KMS-11 (cell line): Measurements from ENCODE around the gene PTGER2.

ENCODE experiments used
- H2AFZ ChIP-seq: fragments of 200-600 bp; sonication (generic); 2 replicates; pipeline ENCODE4 v1.6.1; 2016; ENCODE audit warnings: antibody characterized with exemption, mixed run types, low read depth
- H3K27ac ChIP-seq: fragments of 200-600 bp; sonication (generic); 2 replicates; pipeline ENCODE4 v1.6.1; 2016; ENCODE audit warnings: mild to moderate bottlenecking, mixed run types
- H3K27me3 ChIP-seq: fragments of 200-600 bp; sonication (generic); 2 replicates; pipeline ENCODE4 v1.6.1; 2017; ENCODE audit warnings: mild to moderate bottlenecking, low read depth, mixed run types, moderate library complexity; ENCODE audit not compliant: insufficient read depth
- H3K36me3 ChIP-seq: fragments of 200-600 bp; sonication (generic); 2 replicates; pipeline ENCODE4 v1.6.1; 2017; ENCODE audit warnings: mild to moderate bottlenecking, mixed run types; ENCODE audit not compliant: insufficient read depth
- H3K4me1 ChIP-seq: fragments of 200-600 bp; sonication (generic); 2 replicates; pipeline ENCODE4 v1.6.1; 2016; ENCODE audit warnings: mild to moderate bottlenecking, low read depth, mixed run types; ENCODE audit not compliant: poor library complexity, severe bottlenecking
- H3K4me2 ChIP-seq: fragments of 200-600 bp; sonication (generic); 2 replicates; pipeline ENCODE4 v1.7.0; 2016; ENCODE audit warnings: mild to moderate bottlenecking, mixed run types
- H3K4me3 ChIP-seq: fragments of 200-600 bp; sonication (generic); IDR thresholded peaks from 2 replicates; pipeline ENCODE4 v1.6.1; 2017; ENCODE audit warnings: low read depth, low read length, mixed read lengths; ENCODE audit not compliant: insufficient read depth
- H3K79me2 ChIP-seq: fragments of 200-600 bp; sonication (generic); 2 replicates; pipeline ENCODE4 v1.6.1; 2016; ENCODE audit warnings: low read depth, mixed run types; ENCODE audit not compliant: insufficient read depth
- H3K9ac ChIP-seq: fragments of 200-600 bp; sonication (generic); 2 replicates; pipeline ENCODE4 v1.6.1; 2016; ENCODE audit warnings: mild to moderate bottlenecking, mixed run types
- H4K20me1 ChIP-seq: fragments of 200-600 bp; sonication (generic); 2 replicates; pipeline ENCODE4 v1.6.1; 2016; ENCODE audit warnings: mild to moderate bottlenecking, mixed run types; ENCODE audit not compliant: insufficient read depth
- TF ChIP-seq, protein P1 (sequence below): fragments of 200-600 bp; sonication (generic); conservative IDR thresholded peaks from 2 replicates; pipeline ENCODE4 v1.6.1; 2017; ENCODE audit warnings: low read depth, mild to moderate bottlenecking, antibody characterized with exemption, low read length, moderate library complexity, mixed read lengths

Gene PTGER2

DNA sequence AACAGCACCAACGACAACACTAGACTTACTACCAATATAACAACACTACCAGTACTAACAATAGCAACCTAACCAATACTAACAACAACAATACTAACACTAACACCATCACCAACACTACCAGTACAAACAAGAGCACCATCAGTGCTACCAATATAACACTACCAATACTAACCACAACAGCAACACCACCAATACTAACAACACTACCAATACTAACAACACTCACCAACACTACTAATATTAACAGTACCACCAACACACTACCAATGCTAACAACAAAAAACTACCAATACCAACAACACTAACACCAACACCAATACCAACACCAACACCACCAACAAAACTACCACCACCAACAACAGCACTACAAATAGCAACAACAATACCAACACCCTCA lies 25.1 kb downstream of the PTGER2 start:
- H3K9ac ChIP-seq, result no peak overlapping the region

DNA sequence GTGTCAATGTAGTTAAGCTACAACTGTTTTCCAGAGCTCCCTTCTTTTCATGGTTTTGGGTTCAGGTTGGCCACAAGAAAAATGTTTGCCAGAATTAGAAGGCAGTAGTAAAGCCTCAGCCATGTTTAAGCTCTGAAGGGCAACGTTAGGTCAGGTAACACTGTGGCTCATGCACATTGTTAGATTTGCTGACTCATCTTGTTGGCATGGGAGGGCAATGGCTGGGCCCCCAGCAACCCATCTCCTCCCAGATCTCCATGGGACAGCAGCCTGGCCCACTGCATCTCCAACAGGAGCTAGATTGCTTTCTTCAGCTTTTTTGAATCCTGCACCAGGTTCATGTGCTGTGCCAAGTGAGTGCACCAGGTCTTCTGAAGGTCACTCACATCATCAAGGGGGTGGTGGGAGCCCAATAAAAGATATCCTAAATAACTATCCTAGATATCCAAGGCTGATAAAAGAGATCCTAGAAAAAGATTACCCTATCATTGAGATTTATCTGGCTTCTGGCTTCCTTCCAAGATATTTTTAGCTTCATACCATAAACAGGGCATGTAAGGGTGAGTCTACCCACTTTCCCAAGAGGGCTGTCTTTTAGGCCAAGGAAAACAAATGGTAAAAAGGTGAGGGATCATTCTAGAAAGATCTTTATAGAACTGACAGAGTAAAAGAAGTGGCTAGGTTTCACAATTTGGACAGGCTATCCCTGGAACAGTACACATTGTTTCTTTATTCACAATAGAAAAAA lies 28.9 kb downstream of the PTGER2 start:
- Histone ChIP-seq H4K20me1 (no peaks in the 10 kb centered on the region), H2AFZ (no peak overlapping the region), H3K9ac (no peak overlapping the region), H3K27ac (no peak overlapping the region), H3K36me3 (no peaks in the 10 kb centered on the region), H3K4me2 (no peak overlapping the region), H3K79me2 (no peaks in the 10 kb centered on the region), H3K4me1 (no peaks in the 10 kb centered on the region), H3K27me3 (no peaks in the 10 kb centered on the region), H3K4me3 (no peak overlapping the region)
- TF ChIP-seq, protein P1, sequence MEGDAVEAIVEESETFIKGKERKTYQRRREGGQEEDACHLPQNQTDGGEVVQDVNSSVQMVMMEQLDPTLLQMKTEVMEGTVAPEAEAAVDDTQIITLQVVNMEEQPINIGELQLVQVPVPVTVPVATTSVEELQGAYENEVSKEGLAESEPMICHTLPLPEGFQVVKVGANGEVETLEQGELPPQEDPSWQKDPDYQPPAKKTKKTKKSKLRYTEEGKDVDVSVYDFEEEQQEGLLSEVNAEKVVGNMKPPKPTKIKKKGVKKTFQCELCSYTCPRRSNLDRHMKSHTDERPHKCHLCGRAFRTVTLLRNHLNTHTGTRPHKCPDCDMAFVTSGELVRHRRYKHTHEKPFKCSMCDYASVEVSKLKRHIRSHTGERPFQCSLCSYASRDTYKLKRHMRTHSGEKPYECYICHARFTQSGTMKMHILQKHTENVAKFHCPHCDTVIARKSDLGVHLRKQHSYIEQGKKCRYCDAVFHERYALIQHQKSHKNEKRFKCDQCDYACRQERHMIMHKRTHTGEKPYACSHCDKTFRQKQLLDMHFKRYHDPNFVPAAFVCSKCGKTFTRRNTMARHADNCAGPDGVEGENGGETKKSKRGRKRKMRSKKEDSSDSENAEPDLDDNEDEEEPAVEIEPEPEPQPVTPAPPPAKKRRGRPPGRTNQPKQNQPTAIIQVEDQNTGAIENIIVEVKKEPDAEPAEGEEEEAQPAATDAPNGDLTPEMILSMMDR, result no peak

More for the DNA sequence above, 25.1 kb downstream of the PTGER2 start:
- no peaks in the 10 kb centered on the region for H3K79me2 ChIP-seq
- H3K27me3 ChIP-seq, result no peaks in the 10 kb centered on the region
- TF ChIP-seq, protein P1, result no peak
- no peak overlapping the region for H2AFZ ChIP-seq
- H3K27ac ChIP-seq, result no peak overlapping the region
- no peaks in the 10 kb centered on the region for H3K4me1 ChIP-seq
- H3K4me2 ChIP-seq, result no peak overlapping the region
- H4K20me1 ChIP-seq, result no peaks in the 10 kb centered on the region
- H3K36me3 ChIP-seq, result no peaks in the 10 kb centered on the region
- no peak overlapping the region for H3K4me3 ChIP-seq

DNA sequence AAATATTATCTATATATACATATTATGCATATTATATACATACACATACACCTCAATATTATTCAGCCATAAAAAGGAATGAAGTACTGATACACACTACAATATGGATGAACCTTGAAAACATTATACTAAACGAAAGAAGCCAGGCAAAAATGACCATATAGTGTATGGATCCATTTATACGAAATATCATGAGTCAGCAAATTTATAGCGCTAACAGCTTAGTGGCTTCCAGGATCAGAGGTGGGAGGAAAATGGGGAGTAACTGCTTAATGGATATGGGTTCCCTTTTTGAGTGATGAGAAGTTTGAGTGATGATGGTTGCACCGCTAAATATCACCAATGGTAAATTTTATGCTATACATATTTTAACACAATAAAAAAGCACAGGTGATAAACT lies 32.7 kb downstream of the PTGER2 start:
- Histone ChIP-seq H3K27me3 (no peaks in the 10 kb centered on the region), H3K27ac (no peak overlapping the region), H3K4me3 (no peak overlapping the region), H3K79me2 (no peaks in the 10 kb centered on the region), H3K9ac (no peak overlapping the region), H3K4me1 (no peaks in the 10 kb centered on the region), H2AFZ (no peak overlapping the region), H3K36me3 (no peaks in the 10 kb centered on the region), H3K4me2 (no peak overlapping the region), H4K20me1 (no peaks in the 10 kb centered on the region)
- TF ChIP-seq, protein P1, result no peak

DNA sequence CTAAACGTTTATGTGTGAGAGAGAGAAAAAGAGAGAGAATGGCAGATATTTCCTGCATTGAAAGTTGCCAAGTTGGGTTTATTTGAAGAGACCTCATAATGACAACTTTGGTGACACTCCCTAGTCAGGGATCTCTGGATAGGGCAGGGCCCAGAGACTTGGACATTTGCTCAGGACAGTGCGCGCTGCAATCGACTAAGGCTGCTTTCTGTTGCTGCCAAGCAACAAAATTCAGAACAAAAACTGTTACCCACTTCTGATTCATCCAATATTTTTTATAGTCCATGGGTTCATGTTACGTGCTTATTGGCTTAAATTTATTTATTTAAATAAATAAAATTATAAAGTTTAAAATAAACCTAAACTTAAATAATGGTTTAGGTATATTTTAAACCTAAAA lies 34.2 kb downstream of the PTGER2 start:
- Histone ChIP-seq H3K4me2 (no peak overlapping the region), H3K4me3 (no peak overlapping the region), H2AFZ (no peak overlapping the region), H3K27ac (no peak overlapping the region), H3K27me3 (no peaks in the 10 kb centered on the region), H3K4me1 (no peaks in the 10 kb centered on the region), H4K20me1 (no peaks in the 10 kb centered on the region), H3K36me3 (no peaks in the 10 kb centered on the region), H3K9ac (no peak overlapping the region), H3K79me2 (no peaks in the 10 kb centered on the region)
- TF ChIP-seq, protein P1, result no peak
